ENCODE results near the gene NSUN5. TPM values are rescaled to one million over a fixed set of nuclear protein-coding genes. Genes with fewer than 3 reads are reported as not detected.
A peak's percentile ranks its signal among the peaks of the same experiment; 100 is the strongest.
"Not testable (repeated sequence)": the region's sequence is repeated elsewhere in the genome, so short reads cannot be mapped to it uniquely, and the experiment has no call there.

Gene NSUN5
- total RNA-seq, 1 experiment from 2014 or later = 62.2 TPM

DNA sequence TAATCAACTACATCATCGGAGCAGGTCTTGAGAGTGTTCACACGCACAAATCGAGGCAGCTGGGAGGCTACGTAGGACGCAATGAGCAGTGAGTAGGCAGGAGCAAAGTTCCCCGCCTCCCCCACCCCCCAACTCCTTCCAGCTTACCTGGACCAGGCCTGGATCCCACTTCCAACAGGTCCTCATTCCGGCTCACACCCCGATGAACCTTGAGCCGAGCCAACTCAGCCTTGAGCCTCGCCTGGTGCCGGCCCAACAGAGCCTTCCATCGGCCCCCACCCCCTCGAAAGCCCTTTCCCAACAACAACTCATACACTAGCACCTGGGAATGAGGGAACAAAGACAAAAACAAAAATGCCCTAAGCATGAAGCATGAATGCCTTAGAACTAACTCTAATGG is 1.2 kb downstream of the NSUN5 start:
- Mint-ChIP-seq H3K27ac (0 out of 2 replicates have a peak overlapping the region, but pooled peaks have one; percentile 37), H3K4me3 (peak overlapping the region; percentile 93), H3K4me1 (peaks cover 8% of the 10 kb centered on the region), H3K27me3 (ENCODE audit: low read depth) (peaks cover 16% of the 10 kb centered on the region), H3K9me3 (no peaks in the 10 kb centered on the region), H3K36me3 (peaks cover 32% of the 10 kb centered on the region)
- ATAC-seq (no peak), DNase-seq (ENCODE audit: low spot score) (peak; percentile 4)
- TF ChIP-seq, protein P1, sequence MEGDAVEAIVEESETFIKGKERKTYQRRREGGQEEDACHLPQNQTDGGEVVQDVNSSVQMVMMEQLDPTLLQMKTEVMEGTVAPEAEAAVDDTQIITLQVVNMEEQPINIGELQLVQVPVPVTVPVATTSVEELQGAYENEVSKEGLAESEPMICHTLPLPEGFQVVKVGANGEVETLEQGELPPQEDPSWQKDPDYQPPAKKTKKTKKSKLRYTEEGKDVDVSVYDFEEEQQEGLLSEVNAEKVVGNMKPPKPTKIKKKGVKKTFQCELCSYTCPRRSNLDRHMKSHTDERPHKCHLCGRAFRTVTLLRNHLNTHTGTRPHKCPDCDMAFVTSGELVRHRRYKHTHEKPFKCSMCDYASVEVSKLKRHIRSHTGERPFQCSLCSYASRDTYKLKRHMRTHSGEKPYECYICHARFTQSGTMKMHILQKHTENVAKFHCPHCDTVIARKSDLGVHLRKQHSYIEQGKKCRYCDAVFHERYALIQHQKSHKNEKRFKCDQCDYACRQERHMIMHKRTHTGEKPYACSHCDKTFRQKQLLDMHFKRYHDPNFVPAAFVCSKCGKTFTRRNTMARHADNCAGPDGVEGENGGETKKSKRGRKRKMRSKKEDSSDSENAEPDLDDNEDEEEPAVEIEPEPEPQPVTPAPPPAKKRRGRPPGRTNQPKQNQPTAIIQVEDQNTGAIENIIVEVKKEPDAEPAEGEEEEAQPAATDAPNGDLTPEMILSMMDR (IDR thresholded peaks at IDR 0.05) = no peak
- TF ChIP-seq IRF2 (CRISPR knock-in tag; IDR thresholded peaks at IDR 0.05; ENCODE audit: borderline replicate concordance, low read depth) (no peak), ATF1 (CRISPR knock-in tag; IDR thresholded peaks at IDR 0.05) (no peak), ZBTB21 (CRISPR knock-in tag; IDR thresholded peaks at IDR 0.05; ENCODE audit: borderline replicate concordance) (no peak), ZNF232 (CRISPR knock-in tag; IDR thresholded peaks at IDR 0.05) (no peak), NR2C2 (CRISPR knock-in tag; IDR thresholded peaks at IDR 0.05) (no peak), FOXP1 (CRISPR knock-in tag; IDR thresholded peaks at IDR 0.05; ENCODE audit: borderline replicate concordance) (no peak), ZNF121 (CRISPR knock-in tag; IDR thresholded peaks at IDR 0.05) (no peak)
- TF ChIP-seq, protein P2, sequence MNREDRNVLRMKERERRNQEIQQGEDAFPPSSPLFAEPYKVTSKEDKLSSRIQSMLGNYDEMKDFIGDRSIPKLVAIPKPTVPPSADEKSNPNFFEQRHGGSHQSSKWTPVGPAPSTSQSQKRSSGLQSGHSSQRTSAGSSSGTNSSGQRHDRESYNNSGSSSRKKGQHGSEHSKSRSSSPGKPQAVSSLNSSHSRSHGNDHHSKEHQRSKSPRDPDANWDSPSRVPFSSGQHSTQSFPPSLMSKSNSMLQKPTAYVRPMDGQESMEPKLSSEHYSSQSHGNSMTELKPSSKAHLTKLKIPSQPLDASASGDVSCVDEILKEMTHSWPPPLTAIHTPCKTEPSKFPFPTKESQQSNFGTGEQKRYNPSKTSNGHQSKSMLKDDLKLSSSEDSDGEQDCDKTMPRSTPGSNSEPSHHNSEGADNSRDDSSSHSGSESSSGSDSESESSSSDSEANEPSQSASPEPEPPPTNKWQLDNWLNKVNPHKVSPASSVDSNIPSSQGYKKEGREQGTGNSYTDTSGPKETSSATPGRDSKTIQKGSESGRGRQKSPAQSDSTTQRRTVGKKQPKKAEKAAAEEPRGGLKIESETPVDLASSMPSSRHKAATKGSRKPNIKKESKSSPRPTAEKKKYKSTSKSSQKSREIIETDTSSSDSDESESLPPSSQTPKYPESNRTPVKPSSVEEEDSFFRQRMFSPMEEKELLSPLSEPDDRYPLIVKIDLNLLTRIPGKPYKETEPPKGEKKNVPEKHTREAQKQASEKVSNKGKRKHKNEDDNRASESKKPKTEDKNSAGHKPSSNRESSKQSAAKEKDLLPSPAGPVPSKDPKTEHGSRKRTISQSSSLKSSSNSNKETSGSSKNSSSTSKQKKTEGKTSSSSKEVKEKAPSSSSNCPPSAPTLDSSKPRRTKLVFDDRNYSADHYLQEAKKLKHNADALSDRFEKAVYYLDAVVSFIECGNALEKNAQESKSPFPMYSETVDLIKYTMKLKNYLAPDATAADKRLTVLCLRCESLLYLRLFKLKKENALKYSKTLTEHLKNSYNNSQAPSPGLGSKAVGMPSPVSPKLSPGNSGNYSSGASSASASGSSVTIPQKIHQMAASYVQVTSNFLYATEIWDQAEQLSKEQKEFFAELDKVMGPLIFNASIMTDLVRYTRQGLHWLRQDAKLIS (CRISPR knock-in tag; IDR thresholded peaks at IDR 0.05; ENCODE audit: borderline replicate concordance) = no peak
- TF ChIP-seq, protein P3, sequence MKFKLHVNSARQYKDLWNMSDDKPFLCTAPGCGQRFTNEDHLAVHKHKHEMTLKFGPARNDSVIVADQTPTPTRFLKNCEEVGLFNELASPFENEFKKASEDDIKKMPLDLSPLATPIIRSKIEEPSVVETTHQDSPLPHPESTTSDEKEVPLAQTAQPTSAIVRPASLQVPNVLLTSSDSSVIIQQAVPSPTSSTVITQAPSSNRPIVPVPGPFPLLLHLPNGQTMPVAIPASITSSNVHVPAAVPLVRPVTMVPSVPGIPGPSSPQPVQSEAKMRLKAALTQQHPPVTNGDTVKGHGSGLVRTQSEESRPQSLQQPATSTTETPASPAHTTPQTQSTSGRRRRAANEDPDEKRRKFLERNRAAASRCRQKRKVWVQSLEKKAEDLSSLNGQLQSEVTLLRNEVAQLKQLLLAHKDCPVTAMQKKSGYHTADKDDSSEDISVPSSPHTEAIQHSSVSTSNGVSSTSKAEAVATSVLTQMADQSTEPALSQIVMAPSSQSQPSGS (CRISPR knock-in tag; IDR thresholded peaks at IDR 0.05; ENCODE audit: borderline replicate concordance, low read depth) = no peak
- TF ChIP-seq, protein P4, sequence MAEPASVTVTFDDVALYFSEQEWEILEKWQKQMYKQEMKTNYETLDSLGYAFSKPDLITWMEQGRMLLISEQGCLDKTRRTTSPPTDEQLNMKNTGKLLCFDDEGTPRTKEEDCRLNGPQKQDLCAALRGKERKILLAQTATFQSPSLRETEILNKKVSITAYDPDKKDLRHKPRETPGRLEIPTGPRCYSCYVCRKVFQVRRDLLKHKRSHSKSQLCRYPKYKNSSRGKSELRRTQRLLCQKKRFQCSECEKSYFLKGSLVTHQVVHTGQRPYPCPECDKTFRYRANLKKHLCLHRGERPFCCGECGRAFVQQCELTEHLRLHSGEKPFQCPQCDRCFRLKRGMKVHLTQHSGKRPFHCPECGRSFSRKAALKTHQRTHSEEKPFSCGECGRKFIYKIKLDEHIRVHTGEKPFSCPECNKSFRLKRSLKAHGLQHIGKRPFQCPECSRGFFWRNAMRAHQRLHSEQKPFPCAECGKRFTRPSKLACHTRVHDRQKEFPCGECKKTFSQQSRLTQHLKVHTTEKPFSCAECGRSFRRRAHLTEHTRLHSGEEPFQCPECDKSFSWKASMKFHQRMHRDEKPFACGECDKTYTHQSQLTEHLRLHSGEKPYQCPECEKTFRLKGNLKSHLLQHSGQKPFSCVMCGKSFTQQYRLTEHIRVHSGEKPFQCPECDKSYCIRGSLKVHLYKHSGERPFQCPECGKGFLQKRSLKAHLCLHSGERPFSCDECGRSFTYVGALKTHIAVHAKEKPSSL (CRISPR knock-in tag; conservative IDR thresholded peaks at IDR 0.05) = no peak
- POLR2A ChIA-PET = no interaction called here
- CTCF ChIA-PET = no interaction called here

DNA sequence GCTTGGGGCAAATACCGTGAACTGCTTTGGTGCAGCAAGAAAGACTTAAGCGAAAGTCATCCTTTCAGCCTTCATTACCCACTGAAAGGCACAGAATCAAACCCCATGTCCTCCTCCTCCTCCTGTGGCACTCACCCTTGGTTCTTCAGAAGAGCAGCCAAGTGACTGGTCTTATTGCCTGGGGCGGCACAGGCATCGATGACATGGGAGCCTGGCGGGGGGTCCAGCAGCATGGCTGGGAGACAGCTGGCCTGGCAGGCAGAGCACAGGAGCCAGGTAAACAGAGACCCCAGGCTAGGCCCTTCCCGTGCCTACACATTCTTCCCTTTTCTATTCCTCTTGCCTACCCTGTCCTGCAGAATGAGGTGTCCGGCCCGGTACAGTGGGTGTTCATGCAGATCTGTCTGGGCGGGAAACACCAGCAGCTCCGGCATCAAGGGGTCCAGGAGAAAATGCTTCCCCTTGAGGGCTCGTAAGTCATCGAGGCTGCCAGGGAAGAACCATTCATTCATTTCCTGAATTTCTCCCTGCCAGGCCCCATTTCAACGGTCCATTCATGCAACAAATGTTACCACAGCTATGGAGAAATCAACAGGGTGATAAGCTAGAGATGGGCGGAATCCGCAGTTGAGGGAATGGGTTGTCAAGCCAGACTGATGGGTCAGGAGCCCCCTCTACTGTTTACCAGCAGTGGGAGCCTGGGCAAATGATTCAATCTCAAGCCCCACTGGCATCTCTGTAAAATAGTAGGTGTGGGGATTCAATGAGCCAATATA is 3.8 kb downstream of the NSUN5 start:
- H3K4me3 Mint-ChIP-seq; H3K9me3 Mint-ChIP-seq; H3K27me3 Mint-ChIP-seq (ENCODE audit: low read depth); POLR2A ChIA-PET; ATAC-seq; CTCF ChIA-PET; H3K4me1 Mint-ChIP-seq; DNase-seq (ENCODE audit: low spot score); H3K27ac Mint-ChIP-seq: not testable (repeated sequence)
- peaks cover 32% of the 10 kb centered on the region for H3K36me3 Mint-ChIP-seq

DNA sequence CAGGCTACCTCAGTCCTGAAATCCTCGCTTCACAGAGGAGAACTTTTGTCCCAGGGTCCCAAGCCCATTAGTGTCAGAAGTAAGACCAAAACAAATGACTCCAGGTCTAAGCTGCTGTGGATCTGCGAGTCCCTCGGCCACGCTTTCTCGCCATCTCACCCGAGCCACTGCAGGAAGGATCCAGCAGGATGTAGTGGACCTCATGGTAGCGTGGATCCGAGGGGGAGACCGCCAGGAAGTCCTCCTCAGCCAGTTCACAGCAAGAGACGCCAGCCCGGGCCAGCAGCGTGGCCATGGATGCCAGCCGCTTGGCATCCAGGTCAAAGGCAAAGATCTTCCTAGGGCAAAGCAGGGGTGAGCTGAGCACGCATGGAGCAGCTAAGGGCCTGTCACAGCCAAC is 4.6 kb downstream of the NSUN5 start:
- H3K9me3 Mint-ChIP-seq = no peaks in the 10 kb centered on the region
- POLR2A ChIA-PET = no interaction called here
- TF ChIP-seq SP1 (CRISPR knock-in tag; conservative IDR thresholded peaks at IDR 0.05) (no peak), SMAD4 (CRISPR knock-in tag; IDR thresholded peaks at IDR 0.05) (no peak)
- no peak for ATAC-seq
- no peak overlapping the region for H3K27ac Mint-ChIP-seq
- CTCF ChIA-PET = no interaction called here
- peaks cover 8% of the 10 kb centered on the region for H3K4me1 Mint-ChIP-seq
- peaks cover 32% of the 10 kb centered on the region for H3K36me3 Mint-ChIP-seq
- no peak overlapping the region for H3K4me3 Mint-ChIP-seq
- DNase-seq (ENCODE audit: low spot score) = no peak
- H3K27me3 Mint-ChIP-seq (ENCODE audit: low read depth) = no peaks in the 10 kb centered on the region
